Stimulated activated CD4-positive, alpha-beta T cell treated with anti-CD3 and anti-CD28 coated beads, TNF-alpha, amount 100 ng/mL, for 48 hours (primary cell): ENCODE results near the gene SIPA1L3.

Experiments used
- DNase-seq, 3 donors: peaks; one replicate each; pipeline ENCODE4 v3.0.0-alpha.2; 2020; ENCODE audit warnings: low read depth in 3 of 3

SIPA1L3 gene

GRCh38 chr19:38152461-38153379 is 245.7 kb downstream of the SIPA1L3 start:
- no peak for DNase-seq

- no peak for DNase-seq
Measured at GRCh38 chr19:38155453-38155852, 248.4 kb downstream of the SIPA1L3 start.

- no peak for DNase-seq
Measured at GRCh38 chr19:38158730-38159129, 251.7 kb downstream of the SIPA1L3 start.

GRCh38 chr19:38162094-38162493 is 255.1 kb downstream of the SIPA1L3 start:
- DNase-seq = no peak

- no peak for DNase-seq
Measured at GRCh38 chr19:38162632-38163031, 255.6 kb downstream of the SIPA1L3 start.

GRCh38 chr19:38163419-38164290 is 256.6 kb downstream of the SIPA1L3 start:
- no peak for DNase-seq

- DNase-seq = no peak
Measured at GRCh38 chr19:38164526-38164925, 257.5 kb downstream of the SIPA1L3 start.

GRCh38 chr19:38165335-38165734 is 258.3 kb downstream of the SIPA1L3 start:
- DNase-seq = no peak

- DNase-seq = no peak
Measured at GRCh38 chr19:38168637-38169036, 261.6 kb downstream of the SIPA1L3 start.

GRCh38 chr19:38170334-38170733 is 263.3 kb downstream of the SIPA1L3 start:
- no peak for DNase-seq

GRCh38 chr19:38172001-38172400 is 265.0 kb downstream of the SIPA1L3 start:
- DNase-seq = no peak

GRCh38 chr19:38173291-38174041 is 266.5 kb downstream of the SIPA1L3 start:
- DNase-seq = no peak

GRCh38 chr19:38175422-38175821 is 268.4 kb downstream of the SIPA1L3 start:
- DNase-seq = no peak

GRCh38 chr19:38180071-38180470 is 273.1 kb downstream of the SIPA1L3 start:
- no peak for DNase-seq

GRCh38 chr19:38182536-38183210 is 275.7 kb downstream of the SIPA1L3 start:
- DNase-seq = no peak

- no peak for DNase-seq
Measured at GRCh38 chr19:38183251-38183897, 276.4 kb downstream of the SIPA1L3 start.

- DNase-seq = no peak
Measured at GRCh38 chr19:38184815-38185214, 277.8 kb downstream of the SIPA1L3 start.

- DNase-seq = no peak
Measured at GRCh38 chr19:38185562-38185961, 278.6 kb downstream of the SIPA1L3 start.

- no peak for DNase-seq
Measured at GRCh38 chr19:38190061-38190460, 283.1 kb downstream of the SIPA1L3 start.

GRCh38 chr19:38190793-38191192 is 283.8 kb downstream of the SIPA1L3 start:
- DNase-seq = no peak

GRCh38 chr19:38191747-38192146 is 284.7 kb downstream of the SIPA1L3 start:
- no peak for DNase-seq
